HEK293 (cell line): ENCODE measurements around the gene PRODH2.

Experiments
- CTCF ChIP-seq: fragments of 450-650 bp; formaldehyde crosslinking; IDR thresholded peaks from 2 replicates; pipeline ENCODE4 v1.5.1; 2016; ENCODE audit warnings: missing biosample characterization, missing genetic modification characterization
- HOXA7 ChIP-seq: sonication (generic); formaldehyde crosslinking; IDR thresholded peaks from 2 replicates; pipeline ENCODE4 v1.8.1; 2022; ENCODE audit warnings: missing genetic modification reagents, borderline replicate concordance
- KLF17 ChIP-seq: fragments of 450-650 bp; formaldehyde crosslinking; IDR thresholded peaks from 2 replicates; pipeline ENCODE4 v1.5.1; 2016; ENCODE audit warnings: missing biosample characterization, missing genetic modification characterization
- PRDM2 ChIP-seq: fragments of 450-650 bp; formaldehyde crosslinking; IDR thresholded peaks from 2 replicates; pipeline ENCODE4 v1.5.1; 2016; ENCODE audit warnings: missing biosample characterization, missing genetic modification characterization, borderline replicate concordance
- SALL2 ChIP-seq: fragments of 450-650 bp; formaldehyde crosslinking; IDR thresholded peaks from 2 replicates; pipeline ENCODE4 v1.5.0; 2017; ENCODE audit warnings: missing biosample characterization, mild to moderate bottlenecking, missing genetic modification characterization, borderline replicate concordance
- SP3 ChIP-seq: fragments of 450-650 bp; formaldehyde crosslinking; IDR thresholded peaks from 2 replicates; pipeline ENCODE4 v1.5.1; 2016; ENCODE audit warnings: missing biosample characterization, missing genetic modification characterization
- ZBTB11 ChIP-seq: fragments of 450-650 bp; formaldehyde crosslinking; conservative IDR thresholded peaks from 2 replicates; pipeline ENCODE4 v1.5.1; 2016; ENCODE audit warnings: low read depth, missing biosample characterization, missing genetic modification characterization
- ZBTB48 ChIP-seq: fragments of 450-650 bp; formaldehyde crosslinking; IDR thresholded peaks from 2 replicates; pipeline ENCODE4 v1.5.1; 2016; ENCODE audit warnings: missing biosample characterization, missing genetic modification characterization
- ZEB2 ChIP-seq: fragments of 450-650 bp; formaldehyde crosslinking; IDR thresholded peaks from 2 replicates; pipeline ENCODE4 v1.5.1; 2016; ENCODE audit warnings: missing biosample characterization, missing genetic modification characterization
- ZNF10 ChIP-seq: fragments of 450-650 bp; formaldehyde crosslinking; IDR thresholded peaks from 2 replicates; pipeline ENCODE4 v1.5.1; 2017; ENCODE audit warnings: missing biosample characterization, missing genetic modification characterization
- ZNF26 ChIP-seq: fragments of 450-650 bp; formaldehyde crosslinking; IDR thresholded peaks from 2 replicates; pipeline ENCODE4 v1.5.1; 2016; ENCODE audit warnings: missing biosample characterization, missing genetic modification characterization
- ZNF274 ChIP-seq, 2 experiments: fragments of 200-500 bp in 1 of 2; fragments of 450-650 bp in 1 of 2; sonication (Bioruptor generic) in 1 of 2; formaldehyde crosslinking in 1 of 2; IDR thresholded peaks; 2 replicates each; pipeline versions ENCODE4 v1.5.1 to v1.6.1; 2014 to 2016; ENCODE audit warnings: borderline replicate concordance in 1 of 2, inconsistent platforms in 1 of 2, low read length in 1 of 2, missing biosample characterization in 1 of 2, missing genetic modification characterization in 1 of 2
- ZNF280C ChIP-seq: fragments of 450-650 bp; formaldehyde crosslinking; IDR thresholded peaks from 2 replicates; pipeline ENCODE4 v1.5.1; 2016; ENCODE audit warnings: missing biosample characterization, missing genetic modification characterization
- ZNF530 ChIP-seq: fragments of 450-650 bp; formaldehyde crosslinking; IDR thresholded peaks from 2 replicates; pipeline ENCODE4 v1.5.1; 2016; ENCODE audit warnings: low read depth, missing biosample characterization, missing genetic modification characterization
- ZNF548 ChIP-seq: fragments of 450-650 bp; formaldehyde crosslinking; IDR thresholded peaks from 2 replicates; pipeline ENCODE4 v1.5.1; 2016; ENCODE audit warnings: missing biosample characterization, missing genetic modification characterization
- ZNF837 ChIP-seq: fragments of 450-650 bp; formaldehyde crosslinking; IDR thresholded peaks from 2 replicates; pipeline ENCODE4 v1.5.1; 2016; ENCODE audit warnings: missing biosample characterization, missing genetic modification characterization
- ZSCAN4 ChIP-seq: fragments of 450-650 bp; formaldehyde crosslinking; IDR thresholded peaks from 2 replicates; pipeline ENCODE4 v1.5.1; 2017; ENCODE audit warnings: missing biosample characterization, missing genetic modification characterization
- ZSCAN5A ChIP-seq: fragments of 450-650 bp; formaldehyde crosslinking; IDR thresholded peaks from 2 replicates; pipeline ENCODE4 v1.5.1; 2016; ENCODE audit warnings: missing biosample characterization, missing genetic modification characterization

Gene PRODH2

GRCh38 chr19:35853038-35853756, 40.6 kb upstream of the PRODH2 start (continued):
- no peak for TF ChIP-seq PRDM2
- TF ChIP-seq HOXA7, result no peak
- no peak for TF ChIP-seq CTCF (tag by site-specific recombination)
- TF ChIP-seq KLF17, result no peak
- no peak for TF ChIP-seq ZBTB48 (tag by site-specific recombination)
- no peak for TF ChIP-seq ZNF280C
- TF ChIP-seq ZEB2 (tag by site-specific recombination), result no peak
- no peak for TF ChIP-seq ZBTB11 (tag by site-specific recombination)
- no peak for TF ChIP-seq ZNF10 (tag by site-specific recombination)
- no peak for TF ChIP-seq ZSCAN5A (tag by site-specific recombination)
- 0 out of 2 replicates have a peak, but pooled peaks have one; percentile 61 for TF ChIP-seq SALL2 (tag by site-specific recombination)
- TF ChIP-seq ZNF837 (tag by site-specific recombination), result no peak
- TF ChIP-seq ZSCAN4 (tag by site-specific recombination), result no peak
- TF ChIP-seq ZNF274 (IDR thresholded peaks at IDR 0.05; ENCODE audit: low read length), result no peak
- no peak for TF ChIP-seq ZNF274 (tag by site-specific recombination; IDR thresholded peaks at IDR 0.05; ENCODE audit: borderline replicate concordance)
- no peak for TF ChIP-seq ZNF26 (tag by site-specific recombination)
- no peak for TF ChIP-seq ZNF548 (tag by site-specific recombination)
- TF ChIP-seq SP3 (tag by site-specific recombination), result no peak
- no peak for TF ChIP-seq ZNF530
